Measurements from ENCODE around the gene SEC24D. TPM values are rescaled to one million over a fixed set of nuclear protein-coding genes. Genes with fewer than 3 reads are reported as not detected.

SEC24D gene
- total and polyA plus RNA-seq, 2 of the 8 experiments (the other 6 are each of a cell fraction or from before 2014, with no cell fraction given): 28.9 to 91.6 TPM

- TF ChIP-seq CHD7 (IDR thresholded peaks at IDR 0.05; ENCODE audit: insufficient replicate concordance, low read length) (no peak), SRF (IDR thresholded peaks at IDR 0.05; ENCODE audit: low read depth, low read length) (no peak), EZH2 (IDR thresholded peaks at IDR 0.05; ENCODE audit: low read depth, low read length, severe bottlenecking) (no peak), RAD21 (IDR thresholded peaks at IDR 0.05 in 1 of 2, conservative IDR thresholded peaks at IDR 0.05 in 1 of 2; ENCODE audit: low read depth in 2 of 2, low read length in 2 of 2) (no peak), SUZ12 (IDR thresholded peaks at IDR 0.05; ENCODE audit: low read length) (no peak)
Observed at GRCh38 chr4:118716304-118716703, 119.6 kb downstream of the SEC24D start (continued).
